GM18858 (cell line): ENCODE measurements around the gene AP2B1.
"Not testable (repeated sequence)": the region's sequence is repeated elsewhere in the genome, so short reads cannot be mapped to it uniquely, and the experiment has no call there.

Source experiments
- ATAC-seq: cut with Tn5 transposase; IDR thresholded peaks from one replicate; pipeline ENCODE4 v1.9.1; 2021; ENCODE audit not compliant: unreplicated experiment

AP2B1 gene

DNA sequence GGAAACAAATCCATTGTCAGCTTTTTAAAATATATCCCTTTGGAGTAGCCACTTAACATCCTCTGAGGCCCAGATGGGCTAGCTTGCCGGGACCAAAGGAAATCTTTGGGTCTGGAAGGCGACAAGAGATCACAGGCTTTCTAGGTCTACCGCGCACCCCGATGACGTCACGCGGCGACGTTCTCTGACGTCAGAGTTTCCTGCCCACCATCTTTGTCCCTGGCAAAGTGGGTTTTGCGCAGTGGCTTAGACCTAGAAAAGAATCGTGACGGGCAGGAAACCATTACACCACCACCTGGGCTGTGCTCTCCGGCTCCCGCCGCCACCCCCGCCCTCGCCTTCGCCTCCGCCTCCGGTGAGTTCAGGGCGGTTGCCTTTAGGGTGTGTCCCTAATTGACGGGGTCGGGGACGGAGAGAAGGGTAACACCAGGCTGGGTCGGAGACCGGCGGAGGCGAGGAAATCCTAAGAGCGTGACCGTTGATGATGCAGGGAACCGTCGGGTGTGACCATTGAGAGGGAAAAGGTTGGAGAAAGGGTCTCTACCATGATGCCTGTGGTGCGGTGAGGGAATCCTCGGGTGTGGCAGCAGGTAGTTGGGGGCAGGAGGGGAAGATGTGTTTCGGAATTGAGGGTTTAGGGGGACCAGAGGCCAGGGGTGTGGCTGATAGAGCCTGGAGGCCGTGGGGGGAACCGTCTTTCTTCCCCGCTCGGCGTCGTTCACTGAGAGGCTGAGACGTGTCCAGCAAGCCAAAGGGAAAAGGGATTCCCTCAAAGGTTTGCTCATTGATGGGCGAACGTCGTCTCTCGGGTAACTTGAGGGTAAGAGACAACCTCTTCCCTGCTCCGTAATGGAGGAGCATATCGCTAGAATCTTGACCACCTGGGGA lies at the start of gene AP2B1:
AP2B1 (plus strand) TSS at position 249 of the 888 bp plus-strand sequence. CDS start 6,709 bp downstream, outside the sequence.
- peak; percentile 73 for ATAC-seq

DNA sequence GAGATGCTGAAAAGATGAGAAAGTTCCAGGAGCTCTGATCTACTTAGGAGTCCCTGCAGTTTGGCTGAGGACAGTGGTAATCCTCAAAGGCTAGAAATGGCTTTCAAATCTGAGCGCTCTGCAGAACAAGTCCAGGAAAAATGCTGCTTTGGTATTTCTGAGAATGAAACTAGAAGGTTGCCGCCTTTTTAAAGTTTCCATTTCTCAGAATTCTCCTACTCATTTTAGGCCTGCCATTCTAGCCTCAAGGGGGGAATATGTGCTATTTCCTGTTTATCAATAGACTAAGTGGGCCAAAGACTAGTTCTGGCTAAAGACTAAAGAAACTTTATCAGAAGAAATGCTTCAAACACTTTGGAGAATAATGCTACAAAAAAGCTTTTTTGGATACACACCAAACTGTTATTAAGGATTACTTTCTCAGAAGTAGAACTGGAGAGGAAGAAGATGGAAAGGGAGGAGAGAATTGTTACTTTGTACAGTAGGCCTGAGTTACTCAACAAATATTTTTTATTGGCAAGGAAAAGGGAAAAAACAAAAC lies 49.5 kb upstream of the AP2B1 start, which contains the start of gene SLFN12L:
SLFN12L (minus strand) TSS at position 78 of the 541 bp plus-strand sequence. CDS start 15,314 bp downstream, outside the sequence.
- ATAC-seq: no peak

GRCh38 chr17:35539659-35540026 lies 47.5 kb upstream of the AP2B1 start:
- ATAC-seq: no peak

- no peak for ATAC-seq
Observed at GRCh38 chr17:35540589-35541404, 46.3 kb upstream of the AP2B1 start.

DNA sequence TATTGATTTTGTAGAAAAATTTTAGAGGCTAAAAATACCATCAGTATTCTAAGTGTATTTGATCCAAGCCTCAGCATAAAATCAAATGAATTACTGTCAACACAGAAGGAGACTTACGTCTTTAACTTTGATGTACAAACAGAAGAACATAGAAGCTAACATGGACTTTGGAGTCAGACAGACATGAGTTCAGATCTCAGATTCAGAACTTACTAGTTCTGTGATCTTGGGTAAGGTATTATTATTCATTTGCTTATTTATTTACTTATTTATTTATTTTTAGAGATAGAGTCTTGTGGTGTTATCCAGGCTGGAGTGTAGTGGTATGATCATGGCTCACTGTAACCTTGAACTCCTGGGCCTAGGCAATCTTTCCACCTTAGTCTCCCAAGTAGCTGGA lies 45.7 kb upstream of the AP2B1 start:
- no peak for ATAC-seq

- no peak for ATAC-seq
Observed at GRCh38 chr17:35542990-35543389, 44.1 kb upstream of the AP2B1 start.

GRCh38 chr17:35543856-35544255 lies 43.3 kb upstream of the AP2B1 start:
- no peak for ATAC-seq

DNA sequence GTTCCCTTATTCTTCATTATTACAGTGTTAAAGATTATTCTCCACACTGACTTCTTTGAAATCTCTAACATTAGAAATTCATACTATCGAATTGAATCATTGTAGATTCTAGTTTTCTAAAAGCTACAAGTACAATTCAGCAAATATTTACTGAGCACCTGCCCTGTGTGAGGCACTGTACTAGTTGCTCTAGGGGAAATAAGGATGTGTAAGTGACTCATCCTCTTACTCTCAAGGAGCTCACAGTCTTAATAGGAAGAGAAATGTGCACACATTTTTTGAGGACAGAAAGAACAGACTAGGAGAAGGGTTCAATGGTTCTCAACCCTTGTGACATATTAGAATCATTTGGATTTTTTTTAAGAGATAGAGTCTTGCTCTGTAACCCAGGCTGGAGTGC lies 42.0 kb upstream of the AP2B1 start:
- ATAC-seq: no peak

- no peak for ATAC-seq
Observed at GRCh38 chr17:35546487-35546886, 40.6 kb upstream of the AP2B1 start.

DNA sequence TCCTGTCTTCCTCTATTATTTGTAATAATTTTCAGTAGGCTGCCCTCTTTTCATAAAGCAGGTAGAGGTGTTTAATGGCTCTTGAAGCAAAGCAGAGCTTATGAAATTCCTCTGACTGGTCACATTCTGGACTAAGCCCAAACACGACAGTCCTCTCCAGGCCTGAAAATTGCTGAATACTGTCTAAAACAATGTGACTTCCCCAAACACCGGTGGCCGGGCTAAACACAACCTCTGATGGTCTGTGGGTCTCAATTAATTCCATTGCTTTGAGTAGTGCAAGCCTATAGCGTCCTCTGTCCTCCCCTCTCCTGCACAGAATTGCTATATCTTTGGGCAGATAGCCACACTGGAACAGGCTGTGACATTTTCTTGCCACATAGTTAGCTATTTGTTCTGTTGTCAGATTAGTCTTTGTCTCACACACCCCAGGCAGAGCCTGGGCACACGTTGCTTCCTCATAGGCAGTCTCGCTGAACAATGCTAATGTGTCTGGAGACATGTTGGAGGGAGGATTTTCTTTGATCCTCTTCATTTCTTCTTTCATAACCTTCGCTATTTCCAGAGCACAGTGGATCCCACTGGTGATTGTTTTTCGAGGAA lies 38.8 kb upstream of the AP2B1 start:
- ATAC-seq: no peak

GRCh38 chr17:35548978-35549377 lies 38.1 kb upstream of the AP2B1 start:
- no peak for ATAC-seq

DNA sequence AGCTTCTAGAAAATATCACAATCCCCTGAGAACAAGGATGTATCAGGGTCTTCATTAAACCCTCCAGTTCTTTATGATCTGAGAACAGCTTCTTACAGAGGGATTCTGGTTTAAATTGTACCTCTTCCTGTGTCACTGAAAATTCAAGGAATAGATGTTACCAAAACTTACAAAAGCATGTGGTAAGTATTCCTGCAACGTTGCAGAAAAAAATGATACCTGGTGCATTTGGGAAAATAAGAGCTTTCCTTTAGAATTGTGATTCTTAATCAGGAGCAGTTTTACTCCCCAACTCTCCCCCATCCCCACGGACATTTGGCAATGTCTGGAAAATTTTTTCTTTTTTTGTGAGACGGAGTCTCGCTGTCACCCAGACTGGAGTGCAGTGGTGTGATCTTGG lies 33.8 kb upstream of the AP2B1 start:
- ATAC-seq: no peak

GRCh38 chr17:35554668-35555067 lies 32.5 kb upstream of the AP2B1 start:
- ATAC-seq: no peak

DNA sequence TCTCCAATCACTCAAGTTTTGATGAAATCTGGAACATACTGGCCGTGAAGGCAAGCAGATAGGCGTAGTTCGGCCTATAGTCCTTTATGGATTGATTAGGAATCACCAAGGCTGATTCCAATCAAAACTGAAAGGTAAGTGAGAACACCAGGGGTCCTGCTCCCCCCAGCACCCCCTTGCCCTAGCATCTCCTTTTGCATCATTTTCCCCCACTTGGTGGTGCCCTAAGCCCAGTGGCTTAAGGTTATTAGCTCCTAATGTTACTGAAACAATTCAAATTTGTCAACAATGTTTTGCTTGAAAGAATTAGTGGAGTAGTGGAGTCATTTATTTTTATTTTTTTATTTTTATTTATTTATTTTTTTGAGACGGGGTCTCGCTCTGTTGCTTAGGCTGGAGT lies 31.4 kb upstream of the AP2B1 start:
- ATAC-seq: no peak

DNA sequence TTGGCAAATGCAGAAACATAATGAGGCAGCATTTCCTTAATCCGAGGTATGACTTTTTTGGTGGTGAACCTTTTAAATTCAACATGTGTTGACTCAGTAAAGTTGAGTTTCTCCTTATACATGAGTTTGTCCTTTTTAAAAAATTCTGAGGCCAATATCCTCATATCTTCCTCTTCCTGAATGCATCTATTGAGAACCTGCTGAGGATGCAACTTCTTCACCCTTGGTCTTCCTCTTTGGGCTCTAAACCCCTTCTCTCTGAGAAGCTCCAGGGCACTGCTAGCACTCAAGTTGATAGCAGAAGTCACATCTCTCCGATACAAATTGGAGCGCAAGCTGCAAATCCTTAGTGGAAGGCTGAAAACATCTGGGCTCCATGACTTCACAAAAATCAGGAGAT lies 29.8 kb upstream of the AP2B1 start:
- ATAC-seq: no peak

- no peak for ATAC-seq
Observed at GRCh38 chr17:35559495-35560210, 27.5 kb upstream of the AP2B1 start.

- no peak for ATAC-seq
Observed at GRCh38 chr17:35560703-35561102, 26.4 kb upstream of the AP2B1 start, which contains the start of gene SLFN14. Gene SLFN14 (minus strand): TSS chr17:35560819. CDS start chr17:35558062, 2,757 bp downstream.

DNA sequence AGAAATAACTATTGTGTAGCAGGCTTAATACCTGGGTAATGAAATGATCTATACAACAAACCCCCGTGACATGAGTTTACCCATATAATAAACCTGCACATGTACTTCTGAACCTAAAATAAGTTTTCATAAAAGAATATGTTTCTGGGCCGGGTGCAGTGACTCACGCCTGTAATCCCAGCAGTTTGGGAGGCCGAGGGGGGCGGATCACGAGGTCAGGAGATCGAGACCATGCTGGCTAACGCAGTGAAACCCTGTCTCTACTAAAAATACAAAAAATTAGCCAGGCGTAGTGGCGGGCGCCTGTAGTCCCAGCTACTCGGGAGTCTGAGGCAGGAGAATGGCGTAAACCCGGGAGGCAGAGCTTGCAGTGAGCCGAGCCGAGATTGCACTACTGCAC lies 23.9 kb upstream of the AP2B1 start:
- not testable (repeated sequence) for ATAC-seq

GRCh38 chr17:35566968-35567367 lies 20.2 kb upstream of the AP2B1 start:
- no peak for ATAC-seq

DNA sequence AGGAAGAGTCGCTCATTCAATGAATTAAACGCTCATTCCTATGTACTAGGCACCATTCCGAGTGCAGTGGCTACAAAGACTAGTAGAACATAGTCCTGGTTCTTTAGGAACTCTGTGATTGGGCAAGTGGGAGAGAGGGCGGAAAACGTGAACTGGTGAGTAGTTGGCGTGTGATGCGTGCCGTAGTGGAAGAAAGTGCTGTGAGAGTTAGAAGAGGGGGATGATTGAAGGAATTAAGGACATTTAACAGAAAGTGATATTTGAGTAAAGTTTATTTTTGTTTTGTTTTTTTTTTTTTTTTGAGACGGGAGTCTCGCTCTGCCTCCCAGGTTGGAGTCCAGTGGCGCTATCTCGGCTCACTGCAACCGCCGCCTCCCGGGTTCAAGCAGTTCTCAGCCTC lies 18.6 kb upstream of the AP2B1 start:
- no peak for ATAC-seq
